ENCODE results near the gene GATA6.
"Not testable (repeated sequence)": the region's sequence is repeated elsewhere in the genome, so short reads cannot be mapped to it uniquely, and the experiment has no call there.

Gene GATA6

DNA sequence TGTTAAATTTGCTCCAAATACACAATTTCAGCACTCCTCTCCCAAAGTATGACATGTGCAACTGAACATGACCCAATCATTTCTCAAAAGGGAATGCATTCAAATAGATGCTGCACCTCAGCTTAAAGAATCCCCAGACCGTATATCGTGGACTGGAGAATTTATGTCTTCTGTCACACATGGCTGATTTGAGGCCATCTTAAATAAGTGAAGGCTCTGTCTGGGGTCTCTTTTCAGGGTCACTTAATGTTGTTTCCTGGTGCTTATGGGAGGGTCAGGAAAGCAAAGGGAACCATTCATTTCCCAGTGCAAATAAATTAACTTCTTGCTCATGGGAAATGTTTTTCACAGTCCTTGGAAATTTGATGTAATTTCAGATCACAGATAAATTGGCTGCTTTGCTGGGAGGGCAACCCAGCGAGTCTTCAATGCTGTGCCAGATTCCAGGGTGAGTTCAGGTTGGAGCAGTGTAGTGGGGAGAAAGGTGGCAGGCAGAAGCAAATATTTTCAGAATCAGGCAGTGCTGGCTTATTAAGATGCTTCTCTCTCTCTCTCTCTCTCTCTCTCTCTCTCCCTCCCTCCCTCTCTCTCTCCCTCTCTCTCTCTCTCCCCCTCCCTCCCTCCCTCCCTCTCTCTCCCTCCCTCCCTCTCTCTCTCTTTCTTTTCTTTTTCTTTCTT lies 34.3 kb downstream of the GATA6 start:
- no peak for FAIRE-seq
- DNase-seq (ENCODE audit: insufficient read length, low spot score), result no peak

DNA sequence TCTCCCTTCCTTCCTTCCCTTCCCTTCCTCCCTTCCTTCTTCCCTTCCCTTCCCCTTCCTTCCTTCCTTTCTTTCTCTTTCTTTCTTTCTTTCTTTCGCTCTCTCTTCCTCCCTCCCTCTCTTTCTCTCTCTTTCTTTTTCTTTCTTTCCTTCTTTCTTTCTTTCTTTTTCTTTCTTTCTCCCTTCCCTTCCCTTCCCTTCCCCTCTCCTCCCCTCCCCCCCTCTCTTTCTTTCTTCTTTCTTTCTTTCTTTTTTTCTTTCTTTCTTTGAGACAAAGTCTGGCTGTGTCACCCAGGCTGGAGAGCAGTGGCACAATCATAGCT lies 34.8 kb downstream of the GATA6 start:
- no peak for FAIRE-seq
- DNase-seq (ENCODE audit: insufficient read length, low spot score), result no peak

DNA sequence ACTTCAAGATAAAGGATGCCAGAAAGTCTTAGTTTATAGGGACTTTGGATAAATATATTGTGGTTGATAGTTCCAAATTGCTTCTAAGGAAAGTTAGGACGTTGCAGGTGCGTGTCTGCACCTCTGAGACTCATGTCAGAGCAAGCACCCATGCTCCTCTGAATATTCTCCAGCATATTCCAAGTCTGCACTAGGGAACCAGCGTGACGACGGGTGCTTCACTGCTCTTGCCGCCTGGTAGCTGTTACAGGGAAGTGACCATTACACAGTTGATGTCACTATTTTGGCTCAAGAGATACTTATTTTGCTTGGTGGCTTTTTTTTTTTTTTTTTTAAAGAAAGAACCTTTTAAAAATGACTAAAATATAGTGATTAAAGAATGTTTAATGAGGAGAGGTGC lies 35.6 kb downstream of the GATA6 start:
- no peak for DNase-seq (ENCODE audit: insufficient read length, low spot score)
- no peak for FAIRE-seq

DNA sequence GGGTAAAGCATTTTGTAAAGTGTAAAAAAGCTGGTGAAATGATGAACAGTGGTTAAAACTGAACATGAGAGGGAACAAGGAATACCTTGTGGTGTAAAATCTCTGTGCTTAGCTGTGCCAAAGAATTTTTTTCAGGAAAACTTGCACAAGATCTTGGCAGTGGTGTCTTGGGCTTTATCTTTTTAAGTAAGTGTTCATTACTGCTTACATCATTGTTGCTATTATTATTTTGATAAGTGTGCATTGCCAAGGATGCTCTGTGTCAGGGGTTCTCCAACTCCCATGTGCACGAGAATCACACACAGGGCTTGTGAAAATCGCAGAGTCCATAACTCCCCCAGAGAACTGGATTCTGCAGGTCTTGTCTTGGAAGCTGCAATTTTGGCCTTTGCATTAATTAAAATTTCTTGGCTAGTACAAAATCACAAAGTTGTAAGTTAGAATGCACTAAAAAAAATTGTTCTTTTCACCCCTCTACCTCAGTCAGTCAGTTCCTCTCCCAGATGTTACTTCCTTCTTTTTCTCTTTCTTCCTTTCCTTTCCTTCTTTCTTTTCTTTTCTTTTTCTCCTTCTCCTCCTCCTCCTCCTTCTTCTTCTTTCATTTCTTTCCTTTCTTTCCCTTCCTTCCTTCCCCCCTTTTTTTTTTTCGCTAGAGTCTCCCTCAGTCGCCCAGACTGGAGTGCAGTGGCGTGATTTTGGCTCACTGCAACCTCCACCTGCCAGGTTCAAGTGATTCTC lies 37.8 kb downstream of the GATA6 start:
- FAIRE-seq (no peak), DNase-seq (ENCODE audit: insufficient read length, low spot score) (no peak)

DNA sequence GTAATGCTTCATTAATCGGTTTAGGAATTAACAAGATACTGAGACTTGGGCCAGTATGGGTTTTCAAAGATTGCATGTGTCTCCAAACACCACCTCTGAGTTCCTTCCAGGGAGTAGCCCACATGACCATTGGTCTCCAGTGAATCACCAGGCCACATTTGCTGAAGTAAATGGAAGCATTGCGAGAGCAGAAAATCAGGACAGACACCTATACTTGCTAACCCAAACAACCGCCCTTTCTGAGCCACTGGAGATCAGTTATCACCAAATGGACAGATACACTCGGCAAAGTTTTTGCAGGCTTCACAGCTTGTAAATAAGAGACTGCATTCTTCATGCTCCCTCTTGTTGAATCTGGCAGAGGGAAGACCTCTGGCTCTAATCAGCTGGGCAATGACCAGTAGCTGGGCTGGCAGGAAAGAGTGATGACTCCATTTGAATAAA lies 40.9 kb downstream of the GATA6 start:
- FAIRE-seq (no peak), DNase-seq (ENCODE audit: insufficient read length, low spot score) (no peak)

DNA sequence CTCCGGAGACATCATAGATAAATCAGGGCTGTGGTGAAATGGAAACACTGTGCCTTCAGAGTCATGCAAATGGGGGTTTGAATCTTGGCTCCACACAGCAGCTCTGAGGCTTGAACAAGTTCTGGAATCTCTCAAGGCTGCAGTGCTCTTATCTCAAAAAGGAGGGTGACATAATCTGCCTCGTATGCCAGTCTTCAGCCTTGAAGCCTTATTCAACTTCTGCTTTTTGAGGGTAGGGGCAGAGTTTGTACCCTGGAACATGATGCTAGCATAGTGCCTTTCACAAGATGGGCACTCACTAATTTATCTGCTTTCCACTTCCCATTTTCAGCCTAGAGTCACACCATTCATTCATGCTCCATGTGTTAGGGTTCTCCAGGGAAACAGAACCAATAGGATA lies 42.3 kb downstream of the GATA6 start:
- no peak for FAIRE-seq
- DNase-seq (ENCODE audit: insufficient read length, low spot score), result no peak

DNA sequence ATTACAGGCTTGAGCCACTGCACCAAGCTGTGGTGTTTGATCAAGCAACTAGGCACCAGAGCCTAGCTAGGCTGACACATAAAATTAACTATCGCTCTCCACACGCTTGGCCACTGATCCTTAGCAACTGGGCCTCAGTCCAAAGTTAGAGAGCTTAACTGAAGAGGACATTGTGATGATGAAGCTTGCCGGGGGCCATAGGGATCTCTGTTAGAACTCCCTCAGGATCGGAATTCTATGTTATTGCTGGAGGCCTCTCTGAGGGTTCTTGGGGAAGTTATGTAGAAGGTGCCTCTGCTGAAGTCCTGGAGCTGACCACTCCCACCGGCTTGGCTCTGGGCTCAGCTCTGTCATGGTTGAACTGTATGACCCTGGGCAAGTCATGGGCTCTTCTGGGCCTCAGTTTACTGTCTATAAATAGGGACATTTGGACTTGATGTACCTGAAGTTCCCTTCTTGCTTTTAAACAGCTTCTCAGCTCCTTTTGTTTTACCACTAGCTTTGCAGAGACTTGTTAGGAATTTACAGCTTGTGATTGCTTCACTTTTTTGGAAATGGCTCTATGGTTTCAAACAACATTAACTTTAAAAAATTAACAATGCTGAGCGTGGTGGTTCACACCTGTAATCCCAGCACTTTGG lies 44.1 kb downstream of the GATA6 start:
- DNase-seq (ENCODE audit: insufficient read length, low spot score) (no peak), FAIRE-seq (no peak)

DNA sequence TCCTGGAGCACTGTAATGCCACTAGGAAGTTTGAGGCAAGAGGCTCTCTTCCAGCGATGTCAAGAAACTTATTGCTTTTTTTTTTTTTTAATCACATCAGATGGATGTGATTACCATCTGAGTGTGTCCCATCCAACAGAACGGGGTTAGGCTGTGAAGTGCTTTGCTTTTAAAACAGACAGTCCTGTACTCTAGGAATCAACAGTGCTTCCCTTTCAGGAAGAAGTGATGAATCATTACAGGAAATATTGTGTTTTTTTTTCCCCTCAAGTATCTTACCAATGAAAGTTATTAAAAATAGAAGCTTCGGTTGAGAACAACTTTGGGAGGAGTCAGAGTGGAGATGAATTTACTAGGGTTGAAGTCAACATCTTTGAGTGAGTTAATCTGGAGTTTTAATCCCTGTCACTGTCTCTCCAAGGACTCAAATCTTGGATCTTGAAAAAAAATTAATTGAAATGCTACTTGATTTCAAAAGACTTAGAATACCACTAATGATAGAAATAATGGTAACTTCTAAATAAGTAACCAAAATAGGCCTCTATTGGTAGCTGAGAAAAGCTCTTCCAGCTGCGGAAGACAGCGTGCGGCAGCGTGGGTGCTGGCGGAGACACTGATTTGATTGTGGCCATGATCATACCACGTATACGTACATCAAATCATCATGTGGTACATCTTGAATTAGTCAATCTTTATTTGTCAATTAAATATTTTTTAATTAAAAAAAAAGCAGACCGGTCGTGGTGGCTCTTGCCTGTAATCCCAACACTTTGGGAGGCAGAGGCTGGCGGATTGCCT lies 45.5 kb downstream of the GATA6 start:
- DNase-seq (ENCODE audit: insufficient read length, low spot score), result peak; percentile 20
- FAIRE-seq, result no peak

DNA sequence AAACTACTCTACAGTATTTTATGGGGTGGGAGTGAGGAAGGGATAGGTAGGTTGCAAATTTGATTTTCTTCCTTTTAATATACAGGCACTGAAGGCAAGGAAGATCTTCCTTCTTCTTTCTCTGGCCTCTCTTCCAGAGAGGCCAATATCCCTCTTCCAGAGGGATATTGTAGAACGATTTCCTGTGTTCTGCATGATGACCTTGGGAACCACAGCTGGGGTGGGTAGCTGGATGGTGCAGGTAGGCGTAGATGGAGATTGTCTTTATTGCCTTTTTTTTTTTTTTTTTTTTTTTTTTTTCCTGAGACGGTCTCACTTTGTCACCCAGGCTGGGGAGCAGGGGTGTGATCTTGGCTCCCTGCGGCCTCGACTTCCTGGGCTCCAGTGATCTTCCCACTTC lies 49.4 kb downstream of the GATA6 start:
- DNase-seq (ENCODE audit: insufficient read length, low spot score) (no peak), FAIRE-seq (no peak)

DNA sequence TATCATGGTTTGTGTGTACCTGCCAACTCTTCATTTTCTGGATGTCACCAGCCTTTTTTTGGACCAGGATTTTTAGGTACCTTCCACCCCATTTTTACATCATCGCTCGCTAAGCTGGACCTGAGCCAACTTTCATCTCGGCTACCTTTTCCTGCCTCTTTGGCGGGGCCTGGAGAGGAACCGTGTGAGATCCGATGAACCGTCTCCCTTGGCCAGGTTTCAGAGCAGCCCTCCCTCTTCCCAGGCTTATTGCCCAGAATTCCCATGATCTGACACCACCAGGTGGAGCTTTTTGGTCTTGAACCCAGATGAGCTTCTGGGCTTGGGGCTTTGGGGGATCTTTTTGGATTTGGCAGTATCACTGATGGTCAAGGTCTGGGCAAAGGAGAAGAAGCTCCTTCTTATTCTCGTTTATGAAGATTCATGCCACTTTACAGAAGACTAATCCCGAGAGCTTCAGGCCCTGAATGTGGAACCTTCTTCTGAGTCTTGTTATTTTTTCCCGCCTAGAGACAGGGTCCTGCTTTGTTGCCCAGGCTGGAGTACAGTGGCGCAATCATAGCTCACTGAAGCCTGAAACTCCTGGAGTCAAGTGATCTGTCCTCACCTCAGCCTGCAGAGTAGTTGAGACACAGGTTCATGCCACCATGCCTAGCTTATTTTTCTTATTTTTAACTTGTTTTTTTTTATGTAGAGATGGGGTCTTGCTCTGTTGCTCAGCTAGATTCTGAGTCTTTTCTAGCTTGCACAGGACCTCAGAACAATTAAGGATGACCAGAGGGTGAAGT lies 50.4 kb downstream of the GATA6 start:
- DNase-seq (ENCODE audit: insufficient read length, low spot score) (no peak), FAIRE-seq (no peak)

DNA sequence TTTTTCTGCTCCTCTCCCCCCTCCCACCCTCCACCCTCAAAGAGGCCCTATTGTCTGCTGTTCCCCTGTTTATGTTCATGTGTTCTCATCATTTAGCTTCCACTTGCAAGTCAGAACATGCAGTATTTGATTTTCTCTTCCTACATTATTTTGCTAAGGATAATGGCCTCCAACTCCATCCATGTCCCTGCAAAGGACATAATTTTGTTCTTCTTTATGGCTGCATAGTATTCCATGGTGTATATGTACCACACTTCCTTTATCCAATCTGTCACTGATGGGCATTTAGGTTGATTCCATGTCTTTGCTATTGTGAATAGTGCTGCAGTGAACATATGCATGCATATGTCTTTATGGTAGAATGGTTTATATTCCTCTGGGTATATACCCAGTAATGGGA lies 51.2 kb downstream of the GATA6 start:
- not testable (repeated sequence) for DNase-seq (ENCODE audit: insufficient read length, low spot score); FAIRE-seq

DNA sequence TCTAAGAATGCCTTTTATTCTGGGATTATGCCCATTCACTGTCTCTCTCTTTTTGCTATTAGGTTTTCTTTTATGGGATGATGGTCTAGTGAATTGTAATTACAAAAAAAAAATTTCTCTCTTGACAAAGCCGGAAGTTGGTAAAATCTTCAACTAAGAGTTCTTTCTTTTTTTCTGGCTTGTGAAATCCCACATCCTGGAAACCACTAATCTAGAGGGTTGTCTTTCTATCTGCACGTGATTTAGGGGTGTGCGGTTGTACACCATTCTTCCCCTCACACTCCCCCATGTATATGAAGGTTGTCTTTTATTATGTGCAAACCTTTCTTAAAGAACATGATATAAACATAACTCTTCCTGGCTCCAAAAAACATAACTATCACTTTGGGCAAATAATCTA lies 52.0 kb downstream of the GATA6 start:
- DNase-seq (ENCODE audit: insufficient read length, low spot score) (no peak), FAIRE-seq (no peak)

DNA sequence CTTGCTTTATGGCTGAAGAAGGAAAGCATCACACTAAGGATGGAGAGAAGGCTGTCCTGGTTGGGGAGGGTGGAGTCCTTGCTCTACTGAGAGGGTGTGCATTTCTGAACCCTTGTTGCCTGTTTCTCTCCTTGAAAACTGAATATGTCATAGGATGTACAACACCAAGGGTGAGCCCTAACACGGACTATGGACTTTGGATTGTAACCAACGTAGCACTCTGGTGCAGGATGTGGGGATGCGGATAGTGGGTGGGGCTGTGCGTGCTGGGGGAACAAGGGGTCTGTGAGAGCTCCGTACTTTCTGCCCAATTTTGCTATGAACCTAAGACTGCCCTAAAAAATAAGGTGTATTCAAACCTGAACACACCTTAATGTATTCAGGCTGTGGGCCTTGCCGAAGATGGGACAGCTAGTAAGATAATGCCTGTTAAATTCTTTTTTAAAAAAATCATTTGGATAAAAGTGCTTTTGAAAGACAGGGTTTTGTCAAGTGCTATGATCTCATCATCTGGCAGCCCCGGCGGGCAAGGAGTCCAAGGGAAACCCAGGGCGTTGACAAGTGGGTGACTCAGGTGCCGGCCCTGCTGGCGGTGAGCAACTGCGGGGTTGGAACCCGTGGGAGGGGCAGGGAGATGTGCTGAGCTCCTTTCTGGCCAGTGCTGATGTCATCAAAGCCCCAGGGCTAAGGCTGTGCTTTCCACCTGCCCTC lies 54.0 kb downstream of the GATA6 start:
- DNase-seq (ENCODE audit: insufficient read length, low spot score) (peak; percentile 89), FAIRE-seq (peak; percentile 54)

DNA sequence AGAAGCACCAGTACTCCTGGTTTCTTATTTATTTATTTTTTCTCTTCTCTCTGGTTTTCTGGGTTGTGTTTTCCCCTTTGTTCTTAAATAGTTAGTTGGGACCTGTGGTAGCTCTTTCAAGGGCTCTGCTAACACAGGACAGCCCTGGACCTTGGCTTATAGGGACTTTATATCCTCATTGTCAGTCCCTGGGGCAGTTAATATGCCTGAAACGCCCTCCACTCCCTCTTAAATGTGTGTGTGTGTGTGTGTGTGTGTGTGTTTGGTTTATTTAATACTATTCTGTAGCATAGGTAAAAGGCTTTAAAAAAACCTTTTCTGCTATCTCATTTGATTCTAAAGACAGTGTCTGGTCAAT lies 54.6 kb downstream of the GATA6 start:
- peak; percentile 26 for FAIRE-seq
- DNase-seq (ENCODE audit: insufficient read length, low spot score), result no peak

DNA sequence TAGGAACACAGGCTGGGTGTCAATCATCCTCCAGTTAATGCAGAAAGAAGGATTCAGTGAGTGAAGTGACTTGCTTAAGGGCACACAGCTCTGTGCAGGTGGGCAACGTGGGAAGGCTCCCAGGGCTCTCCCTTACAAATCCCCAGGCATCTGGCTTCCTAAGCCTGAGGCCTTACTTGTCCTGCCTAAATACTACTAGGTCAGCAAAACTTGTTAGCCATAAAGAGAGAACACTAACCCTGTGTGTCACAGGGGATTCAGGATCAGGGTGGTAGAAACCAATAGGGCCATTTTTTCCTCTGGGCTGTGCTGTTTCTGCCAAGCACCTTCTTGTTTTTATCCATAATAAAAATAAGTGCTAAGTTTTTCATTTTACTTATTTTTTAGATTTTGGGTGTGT lies 55.0 kb downstream of the GATA6 start:
- FAIRE-seq, result no peak
- no peak for DNase-seq (ENCODE audit: insufficient read length, low spot score)

DNA sequence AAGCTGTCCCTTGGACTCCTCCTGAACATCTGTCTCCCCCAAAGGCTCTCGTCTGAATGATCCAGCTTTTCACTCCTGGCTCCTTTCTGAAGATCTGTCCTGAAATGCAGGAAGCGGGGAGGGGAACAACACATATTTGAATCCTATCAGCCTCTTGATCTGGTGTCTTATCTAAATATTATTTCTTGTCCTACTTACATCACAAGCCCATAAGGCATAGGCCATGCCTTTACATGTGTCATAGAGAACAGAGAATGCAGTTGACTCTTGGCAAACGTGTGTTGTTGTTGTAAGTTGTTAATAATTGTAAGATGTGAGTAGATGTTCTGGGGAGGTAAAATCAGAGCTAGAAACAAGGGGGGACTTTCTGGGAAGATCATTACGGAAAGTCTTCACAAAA lies 57.4 kb downstream of the GATA6 start:
- FAIRE-seq (no peak), DNase-seq (ENCODE audit: insufficient read length, low spot score) (no peak)

DNA sequence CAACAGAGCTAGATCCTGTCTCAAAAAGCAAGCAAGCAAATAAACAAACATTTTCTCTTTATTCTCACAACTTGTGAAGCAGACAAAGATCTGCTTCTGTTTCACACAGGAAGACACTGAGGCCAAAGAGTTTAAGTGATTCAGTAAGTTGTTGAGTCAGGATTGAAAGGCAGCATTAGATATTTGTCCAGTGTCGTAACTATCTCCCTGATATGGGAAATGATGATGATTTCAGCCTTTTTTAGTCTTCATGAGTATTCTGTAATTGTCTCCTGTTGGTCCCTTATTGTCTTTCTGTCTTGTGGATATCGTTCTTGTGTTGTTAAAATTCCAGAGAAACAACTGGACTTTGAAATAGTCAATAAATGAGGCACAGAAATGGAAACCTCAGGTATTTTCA lies 59.6 kb downstream of the GATA6 start:
- DNase-seq (ENCODE audit: insufficient read length, low spot score), result no peak
- FAIRE-seq, result no peak

DNA sequence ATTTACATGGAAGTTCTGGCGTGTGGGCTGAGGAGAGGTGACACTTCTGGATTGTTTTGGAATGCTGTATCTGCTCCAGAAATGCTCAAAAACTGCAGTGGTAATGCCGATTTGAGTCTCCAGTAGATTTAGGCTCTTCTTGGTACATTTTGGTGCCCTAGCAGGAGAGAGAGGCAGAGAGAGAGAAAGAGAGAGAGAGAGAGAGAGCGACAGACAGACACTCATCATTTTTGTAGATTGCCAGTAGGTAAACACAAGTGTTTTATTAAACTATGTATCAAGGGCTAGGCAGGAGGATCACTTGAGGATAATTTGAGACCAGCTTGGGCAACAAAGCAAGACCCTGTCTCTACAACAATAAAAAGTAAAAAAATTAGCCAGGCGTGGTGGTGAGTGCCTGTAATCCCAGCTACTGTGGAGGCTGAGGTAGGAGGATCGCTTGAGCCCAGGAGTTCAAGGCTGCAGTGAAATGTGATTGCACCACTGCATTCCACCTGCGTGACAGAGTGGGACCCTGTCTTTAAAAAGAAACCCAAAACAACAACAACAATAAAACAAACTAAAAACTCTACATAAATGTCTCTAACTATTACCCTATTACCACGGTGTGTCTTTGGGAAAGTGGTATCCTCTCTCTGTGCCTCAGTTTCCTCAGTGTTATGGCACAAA lies 60.2 kb downstream of the GATA6 start:
- no peak for FAIRE-seq
- DNase-seq (ENCODE audit: insufficient read length, low spot score), result no peak

DNA sequence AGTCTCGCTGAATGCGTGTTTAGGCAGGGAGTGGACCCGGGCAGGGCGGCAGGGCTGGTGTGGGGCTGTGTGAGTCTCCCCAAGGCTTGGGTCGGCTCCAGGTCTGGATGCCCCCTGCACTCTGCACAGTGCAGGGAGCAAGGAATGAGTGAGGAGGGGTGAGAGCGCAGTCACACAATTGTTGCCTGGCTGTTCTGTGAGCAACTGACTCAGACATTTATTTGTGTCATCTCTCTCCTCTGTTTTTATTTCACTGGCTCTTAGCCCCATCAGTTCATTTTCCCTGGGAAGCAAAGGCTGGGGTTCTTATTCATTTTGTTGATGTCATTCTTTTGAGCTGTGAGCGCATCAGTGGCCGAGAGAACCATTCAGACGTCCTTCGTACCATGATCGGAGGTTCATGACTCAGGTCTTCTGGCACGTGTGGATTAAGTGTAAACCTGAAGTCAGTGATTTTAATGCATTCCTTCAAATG lies 61.1 kb downstream of the GATA6 start:
- FAIRE-seq (no peak), DNase-seq (ENCODE audit: insufficient read length, low spot score) (no peak)

Measured in HTR-8/SVneo (cell line).